Neutrophil (primary cell): ENCODE measurements around the gene ETV3L.

Source experiments
- H3K27ac ChIP-seq: fragments of 200-600 bp; sonication (generic); 2 replicates; pipeline ENCODE4 v1.5.1; 2016; ENCODE audit warnings: mild to moderate bottlenecking, moderate library complexity
- H3K27me3 ChIP-seq: fragments of 200-600 bp; sonication (generic); 2 replicates; pipeline ENCODE4 v1.6.0; 2016; ENCODE audit warnings: mild to moderate bottlenecking
- H3K36me3 ChIP-seq: fragments of 200-600 bp; sonication (generic); 2 replicates; pipeline ENCODE4 v1.5.1; 2017
- H3K4me1 ChIP-seq, 2 experiments: fragments of 200-600 bp in 1 of 2; sonication (generic) in 1 of 2; 1 replicate in 1 of 2; 2 replicates in 1 of 2; pipeline versions ENCODE4 v1.5.1 to v1.6.1; 2013 to 2016; ENCODE audit warnings: low read depth in 1 of 2, low read length in 1 of 2, mild to moderate bottlenecking in 1 of 2, moderate library complexity in 1 of 2; ENCODE audit not compliant: control insufficient read depth in 1 of 2, insufficient read depth in 1 of 2
- H3K4me3 ChIP-seq, 2 experiments: fragments of 200-600 bp in 1 of 2; sonication (generic) in 1 of 2; 1 replicate in 1 of 2; 2 replicates in 1 of 2; pipeline ENCODE4 v1.5.1; 2013 to 2016; ENCODE audit warnings: low read depth in 1 of 2, low read length in 1 of 2, mild to moderate bottlenecking in 1 of 2, moderate library complexity in 1 of 2
- H3K9me3 ChIP-seq: fragments of 200-600 bp; sonication (generic); 2 replicates; pipeline ENCODE4 v1.5.1; 2016
- CTCF ChIP-seq: fragments of 200-600 bp; sonication (generic); IDR thresholded peaks from 2 replicates; pipeline ENCODE4 v1.5.1; 2016; ENCODE audit warnings: antibody characterized with exemption

ETV3L gene

DNA sequence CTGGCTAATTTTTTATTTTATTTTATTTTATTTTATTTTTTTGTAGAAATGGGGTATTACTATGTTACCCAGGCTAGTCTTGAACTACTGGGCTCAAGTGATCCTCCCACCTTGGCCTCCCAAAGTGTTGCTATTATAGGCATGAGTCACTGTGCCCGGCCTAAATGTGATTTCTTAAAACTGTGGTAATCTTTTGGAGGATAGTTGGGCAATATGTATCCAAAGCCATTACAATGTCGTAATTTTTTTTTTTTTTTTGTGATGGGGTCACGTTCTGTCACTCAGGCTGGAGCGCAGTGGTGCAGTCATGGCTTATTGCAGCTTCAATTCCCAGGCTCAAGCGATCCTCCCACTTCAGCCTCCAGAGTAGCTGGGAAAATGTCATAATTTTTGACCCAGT lies 14.2 kb downstream of the ETV3L start:
- Histone ChIP-seq H3K9me3 (no peaks in the 10 kb centered on the region), H3K27me3 (no peaks in the 10 kb centered on the region), H3K4me3 (no peak overlapping the region), H3K36me3 (no peaks in the 10 kb centered on the region), H3K27ac (no peak overlapping the region), H3K4me1 (no peaks in the 10 kb centered on the region)
- TF ChIP-seq CTCF = no peak

DNA sequence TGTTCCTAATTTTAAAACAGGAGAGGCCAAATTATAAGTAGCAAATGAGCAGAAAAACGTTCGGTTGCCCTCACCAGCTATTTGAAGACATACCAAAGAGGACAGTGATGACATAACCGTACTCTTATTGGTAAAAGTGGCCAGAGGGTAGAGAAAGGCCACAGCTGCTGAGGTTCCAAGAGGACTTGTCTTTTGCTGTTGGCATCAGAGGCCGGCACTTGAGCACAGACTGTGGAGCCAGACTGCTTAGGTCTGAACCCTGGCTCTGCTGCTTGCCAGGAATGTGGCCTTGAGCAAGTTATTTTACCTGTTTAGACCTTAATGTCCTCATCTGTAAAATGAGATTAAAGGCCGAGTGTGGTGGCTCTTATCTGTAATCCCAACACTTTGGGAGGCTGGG lies 14.9 kb downstream of the ETV3L start:
- no peaks in the 10 kb centered on the region for H3K9me3 ChIP-seq
- no peak overlapping the region for H3K27ac ChIP-seq
- no peaks in the 10 kb centered on the region for H3K27me3 ChIP-seq
- no peak overlapping the region for H3K4me3 ChIP-seq
- H3K4me1 ChIP-seq = no peaks in the 10 kb centered on the region
- no peaks in the 10 kb centered on the region for H3K36me3 ChIP-seq
- no peak for TF ChIP-seq CTCF

DNA sequence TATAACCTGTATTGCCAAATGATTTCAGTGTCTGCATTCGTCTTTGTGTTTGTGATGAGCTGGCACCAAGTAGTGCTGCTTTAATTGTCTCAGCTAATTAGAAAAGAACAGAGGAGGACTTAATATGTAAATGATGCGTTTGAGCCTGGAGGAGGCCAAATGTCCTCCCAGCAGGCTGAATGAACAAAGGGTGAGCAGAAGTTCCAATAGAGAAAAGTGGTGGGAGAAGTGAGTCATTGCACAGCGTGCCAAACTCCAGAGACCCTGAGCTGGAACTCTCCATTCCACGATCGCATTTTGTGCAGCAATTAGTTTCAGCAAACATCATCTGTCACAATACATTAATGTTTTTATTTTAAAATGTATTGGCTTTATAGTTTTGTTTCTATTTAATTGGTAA lies 17.9 kb downstream of the ETV3L start:
- Histone ChIP-seq H3K4me3 (no peak overlapping the region), H3K4me1 (no peaks in the 10 kb centered on the region), H3K36me3 (no peaks in the 10 kb centered on the region), H3K9me3 (no peaks in the 10 kb centered on the region), H3K27ac (no peak overlapping the region), H3K27me3 (peaks cover 14% of the 10 kb centered on the region)
- TF ChIP-seq CTCF = no peak

GRCh38 chr1:157080714-157081113 lies 18.9 kb downstream of the ETV3L start:
- Histone ChIP-seq H3K9me3 (no peaks in the 10 kb centered on the region), H3K36me3 (no peaks in the 10 kb centered on the region), H3K4me3 (no peak overlapping the region), H3K4me1 (no peaks in the 10 kb centered on the region), H3K27ac (no peak overlapping the region), H3K27me3 (peaks cover 21% of the 10 kb centered on the region)
- no peak for TF ChIP-seq CTCF

DNA sequence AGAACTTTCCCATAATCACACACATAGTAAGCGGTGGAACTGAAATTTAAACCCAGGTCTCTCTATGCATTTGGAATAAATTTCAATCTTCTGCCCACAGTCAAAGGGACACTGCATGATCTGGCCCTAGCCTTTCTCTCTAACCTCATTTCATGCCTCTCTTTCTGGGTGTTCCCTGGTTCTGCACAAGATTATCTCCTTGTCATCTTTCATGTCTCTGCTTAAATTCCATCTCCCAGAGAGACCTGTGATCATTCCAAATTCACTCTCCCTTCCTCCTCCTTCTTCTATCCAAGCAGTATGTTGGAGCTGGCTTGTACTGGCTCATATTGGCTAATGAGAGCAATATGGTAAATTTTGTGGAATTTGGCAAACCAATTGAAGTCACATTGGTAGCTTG lies 22.2 kb downstream of the ETV3L start:
- no peak for TF ChIP-seq CTCF
- Histone ChIP-seq H3K27me3 (peaks cover 44% of the 10 kb centered on the region), H3K9me3 (no peaks in the 10 kb centered on the region), H3K27ac (no peak overlapping the region), H3K4me3 (no peak overlapping the region), H3K36me3 (no peaks in the 10 kb centered on the region), H3K4me1 (no peaks in the 10 kb centered on the region)
